ENCODE results near the gene PRRC1.
"Not testable (repeated sequence)": the region's sequence is repeated elsewhere in the genome, so short reads cannot be mapped to it uniquely, and the experiment has no call there.

PRRC1 gene

GRCh38 chr5:127517480-127518318 lies at the start of gene PRRC1:
TSS of gene PRRC1 (plus strand) at chr5:127517640. CDS start at chr5:127523480, 5,840 bp downstream.
- peak; percentile 64 for DNase-seq

- DNase-seq, result no peak
Observed at GRCh38 chr5:127471211-127471610, 46.2 kb upstream of the PRRC1 start.

GRCh38 chr5:127472700-127473099 lies 44.7 kb upstream of the PRRC1 start:
- DNase-seq, result no peak

- DNase-seq, result no peak
Observed at GRCh38 chr5:127486471-127486870, 31.0 kb upstream of the PRRC1 start.

GRCh38 chr5:127492854-127493738 lies 24.3 kb upstream of the PRRC1 start:
- peak; percentile 27 for DNase-seq

DNA sequence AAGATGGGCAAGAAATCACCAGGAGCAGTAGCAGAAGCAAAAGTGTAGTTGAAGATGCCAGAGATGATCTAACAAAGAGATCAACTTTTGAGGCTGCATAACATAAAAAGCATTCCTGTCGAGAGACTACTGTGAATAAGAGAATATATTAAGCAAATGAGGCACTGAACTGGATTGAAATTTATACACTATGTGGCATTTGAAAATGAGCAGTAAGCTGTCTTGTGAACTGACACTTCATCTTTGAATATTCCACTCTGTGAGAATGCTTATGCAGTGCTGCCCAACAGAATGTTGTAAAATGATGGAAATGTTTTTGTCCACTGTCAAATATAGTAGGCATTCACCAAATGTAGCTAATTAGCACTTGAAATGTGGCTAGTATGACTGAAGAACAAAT lies 18.9 kb upstream of the PRRC1 start:
- no peak for DNase-seq

GRCh38 chr5:127505905-127506304 lies 11.5 kb upstream of the PRRC1 start:
- DNase-seq, result no peak

DNA sequence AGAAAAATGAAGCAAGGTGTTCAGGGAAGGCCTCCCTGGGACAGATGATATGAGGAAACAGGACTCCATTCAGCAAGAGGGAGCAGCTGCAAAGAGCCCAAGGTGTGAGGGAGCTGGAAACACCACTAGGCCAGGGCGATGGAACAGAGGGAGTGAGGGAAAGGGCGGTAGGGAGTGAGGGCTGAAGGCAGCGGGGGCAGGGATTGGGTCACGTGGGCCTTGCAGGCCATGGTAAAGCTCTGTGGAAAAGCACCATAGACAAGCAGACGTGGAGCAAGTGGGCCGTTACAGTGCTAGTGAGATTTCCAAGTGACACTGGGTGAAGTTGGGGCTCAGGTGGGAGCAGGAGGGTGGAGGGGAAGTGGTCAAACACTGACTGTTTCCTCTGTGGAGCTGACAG lies 10.8 kb upstream of the PRRC1 start:
- no peak for DNase-seq

GRCh38 chr5:127508644-127509373 lies 8.6 kb upstream of the PRRC1 start:
- no peak for DNase-seq

GRCh38 chr5:127513408-127513970 lies 4.0 kb upstream of the PRRC1 start:
- no peak for DNase-seq

GRCh38 chr5:127514816-127515215 lies 2.6 kb upstream of the PRRC1 start:
- no peak for DNase-seq

DNA sequence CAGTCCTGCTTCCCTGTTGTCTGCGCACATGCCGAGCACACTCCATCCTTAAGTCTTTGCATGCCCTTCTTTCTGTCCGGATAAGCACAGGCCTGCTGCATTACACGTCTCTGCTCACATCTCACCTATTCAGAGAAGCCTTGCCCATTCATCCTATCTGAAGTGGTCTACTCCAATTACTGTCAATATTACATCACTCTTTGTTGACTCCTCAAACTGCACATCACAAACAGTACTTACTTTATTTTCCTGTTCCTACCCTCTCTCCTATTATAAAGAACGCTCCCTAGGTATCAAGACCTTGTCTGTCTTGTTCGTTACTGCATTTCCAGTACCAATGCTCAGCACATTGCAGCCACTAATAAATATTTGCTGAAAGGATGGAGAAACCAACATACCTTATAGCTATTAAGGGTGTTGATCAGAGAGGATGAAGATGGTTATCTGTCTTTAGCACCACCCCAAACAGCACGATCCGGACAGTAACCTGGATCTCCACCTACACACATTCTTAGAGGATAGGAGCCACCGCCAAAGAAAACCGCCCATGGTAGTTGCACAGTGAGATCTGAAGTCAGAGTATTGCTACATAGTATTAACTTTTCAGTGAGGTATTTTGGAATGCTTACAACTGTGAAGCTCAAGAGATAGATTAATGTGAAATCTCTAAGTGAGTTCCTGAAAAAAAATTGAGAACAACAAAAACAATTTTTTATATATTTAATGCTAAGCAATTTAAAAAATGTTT lies 1.6 kb upstream of the PRRC1 start:
- no peak for DNase-seq

DNA sequence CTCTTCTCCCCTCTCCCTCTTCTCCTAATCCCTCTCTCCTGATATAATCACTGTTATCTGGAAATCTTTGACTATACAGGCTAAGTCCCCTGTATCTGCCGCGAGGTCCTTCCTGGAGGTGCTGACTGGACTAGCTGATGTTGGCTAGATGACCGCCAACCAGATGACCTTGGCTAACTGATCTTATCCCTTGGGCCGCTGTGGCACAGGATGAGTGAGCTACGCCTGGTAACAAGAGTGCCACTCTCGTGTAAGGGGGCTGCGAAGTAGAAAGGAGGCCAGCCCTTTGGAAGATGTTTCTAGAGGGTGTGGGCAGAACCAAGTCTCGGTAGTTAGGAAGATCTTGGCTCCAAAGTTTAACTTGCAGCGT lies 345 bp upstream of the PRRC1 start:
- no peak for DNase-seq

DNA sequence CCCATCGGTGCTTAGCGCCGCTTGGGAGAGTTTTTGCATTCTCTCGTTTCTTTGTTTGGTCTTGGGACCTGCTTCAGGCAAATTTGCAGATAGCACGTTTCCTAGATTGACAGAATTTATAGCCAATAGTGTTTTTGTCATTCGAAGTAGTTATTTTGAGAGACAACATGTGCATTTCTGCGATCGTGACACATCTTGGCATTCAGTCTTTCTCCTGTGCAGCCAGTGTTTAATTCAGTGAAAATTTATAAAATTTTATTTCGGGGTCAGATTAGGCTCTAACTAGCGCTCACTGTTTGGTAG lies 830 bp downstream of the PRRC1 start:
- no peak for DNase-seq

DNA sequence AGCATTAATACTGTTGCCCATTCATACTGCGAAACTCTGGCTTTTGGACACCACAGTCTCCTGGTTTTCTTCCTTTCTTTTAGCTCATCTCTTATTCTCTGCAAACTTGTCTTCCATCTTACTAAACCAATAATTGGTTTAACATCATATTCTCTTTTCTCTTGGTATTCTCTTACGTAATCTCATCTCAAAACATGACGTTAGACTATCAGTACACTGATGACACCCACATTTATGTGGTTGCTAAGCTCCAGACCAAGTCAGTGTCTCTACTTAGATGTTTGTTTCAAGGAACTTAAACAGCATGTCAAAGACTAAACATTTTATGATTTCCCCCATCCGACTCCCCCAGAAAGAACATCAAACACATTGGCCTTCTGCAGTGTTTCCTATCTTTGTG lies 2.1 kb downstream of the PRRC1 start:
- no peak for DNase-seq

- no peak for DNase-seq
Observed at GRCh38 chr5:127521138-127521770, 3.8 kb downstream of the PRRC1 start.

DNA sequence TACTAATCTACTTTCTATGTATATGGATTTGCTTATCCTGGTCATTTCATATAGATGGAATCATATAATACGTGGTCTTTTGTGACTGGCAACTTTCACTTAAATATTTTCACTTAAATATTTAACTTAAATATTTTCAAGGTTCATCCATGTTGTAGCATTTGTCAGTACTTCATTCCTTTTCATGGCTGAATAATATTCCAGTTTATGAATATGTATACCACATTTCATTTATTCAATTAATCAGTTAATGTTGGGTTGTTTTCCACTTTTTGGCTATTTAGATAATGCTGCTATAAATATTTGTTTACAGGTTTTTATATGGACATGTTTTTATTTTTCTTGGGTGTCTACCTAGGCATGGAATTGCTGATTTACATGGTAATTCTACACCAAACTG lies 7.7 kb downstream of the PRRC1 start:
- DNase-seq, result no peak

DNA sequence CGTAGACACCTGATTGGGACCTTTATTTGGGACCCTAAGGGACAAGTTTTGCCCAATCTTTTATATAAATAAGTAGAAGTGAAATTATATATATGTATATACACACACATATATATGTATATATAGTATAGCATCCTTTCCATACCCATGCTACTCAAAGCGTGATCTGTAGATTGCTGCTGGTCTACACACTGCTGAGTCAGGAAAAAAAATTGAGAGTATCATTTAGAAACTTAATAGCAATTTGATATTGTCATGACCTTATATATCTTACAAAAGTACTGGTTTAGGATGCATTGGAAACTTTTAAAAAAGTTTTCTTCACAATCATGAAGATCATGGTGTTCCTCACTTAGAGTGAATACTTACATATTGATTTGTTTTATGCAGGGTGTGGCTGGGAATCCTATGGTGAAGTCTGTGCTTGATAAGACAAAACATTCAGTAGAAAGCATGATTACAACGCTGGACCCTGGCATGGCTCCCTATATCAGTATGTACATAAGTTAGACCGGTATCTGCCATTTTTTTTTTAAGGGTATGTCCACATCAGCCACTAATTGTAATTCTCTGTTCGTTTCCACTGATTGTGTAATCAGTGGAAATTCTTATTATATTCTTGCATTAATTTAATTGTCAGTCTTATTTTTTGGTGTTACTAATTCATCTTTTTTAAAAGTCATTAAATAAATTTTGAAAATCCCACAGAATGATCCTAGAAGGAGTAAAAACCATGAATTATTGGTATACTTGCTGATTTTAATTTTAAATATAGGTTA lies 12.7 kb downstream of the PRRC1 start:
- no peak for DNase-seq

DNA sequence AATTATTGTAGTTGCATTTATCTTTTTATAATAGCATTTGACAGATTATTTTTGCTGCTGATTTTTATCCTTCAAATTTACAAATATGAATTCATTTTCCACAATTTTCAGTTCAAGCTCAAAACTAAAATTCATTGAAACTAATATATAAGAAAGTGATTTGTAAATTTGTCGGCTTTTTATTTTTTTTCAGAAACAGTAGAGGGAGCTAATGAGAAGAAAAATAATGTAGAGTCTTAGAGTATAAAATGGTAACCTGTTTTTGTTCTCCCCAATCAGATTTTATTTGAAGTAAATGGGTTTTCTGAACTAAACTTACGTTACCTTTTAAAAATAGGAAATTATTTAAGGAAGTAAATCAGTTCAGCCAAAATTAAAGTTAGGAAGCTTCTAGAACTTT lies 19.2 kb downstream of the PRRC1 start:
- no peak for DNase-seq

GRCh38 chr5:127540553-127540952 lies 23.1 kb downstream of the PRRC1 start:
- DNase-seq, result not testable (repeated sequence)

- not testable (repeated sequence) for DNase-seq
Observed at GRCh38 chr5:127545249-127545648, 27.8 kb downstream of the PRRC1 start.

Data from amniotic stem cell (primary cell).